IMR-90 (cell line): Measurements from ENCODE around the gene GLIS1. TPM values are rescaled to one million over a fixed set of nuclear protein-coding genes. Genes with fewer than 3 reads are reported as not detected.

ENCODE experiments used
- ATAC-seq: fragments of 200-7000 bp; cut with Tn5 transposase; 2 replicates; pipeline ENCODE4 v1.9.1; 2020; ENCODE audit warnings: low read depth, mild to moderate bottlenecking, moderate library complexity
- BruUV-seq: library from RNA; stranded (reverse); fragments of 400-500 nt; replicated peaks from 2 replicates; lab custom pipeline; 2021; lab: Mats Ljungman, UMichigan
- CTCF ChIA-PET: fragments of 300-600 bp; formaldehyde crosslinking; extraction: SDS; loops from one replicate; lab custom pipeline; 2021; ENCODE audit warnings: antibody characterized with exemption; lab: Yijun Ruan, JAX
- POLR2A ChIA-PET: fragments of 300-600 bp; sonication (Branson Sonifier 250); formaldehyde crosslinking; loops from one replicate; lab custom pipeline; 2022; ENCODE audit warnings: antibody characterized with exemption; ENCODE audit not compliant: unreplicated experiment; lab: Charles Lee
- DNase-seq: peaks from one replicate; pipeline ENCODE4 v3.0.0; 2013
- H2AFZ ChIP-seq: replicated peaks from 2 replicates; pipeline ENCODE3; 2013; ENCODE audit warnings: low read length, mild to moderate bottlenecking; ENCODE audit not compliant: poor library complexity
- H2AK5ac ChIP-seq: 2 replicates; pipeline ENCODE4 v1.6.1; 2013; ENCODE audit warnings: low read depth, low read length, inconsistent platforms
- H2AK9ac ChIP-seq: replicated peaks from 2 replicates; pipeline ENCODE3; 2013; ENCODE audit warnings: mild to moderate bottlenecking, low read depth, low read length, moderate library complexity; ENCODE audit not compliant: poor library complexity
- H2BK120ac ChIP-seq: 2 replicates; pipeline ENCODE4 v1.6.1; 2013; ENCODE audit warnings: low read depth, low read length, inconsistent platforms
- H2BK15ac ChIP-seq: 3 replicates; pipeline ENCODE4 v1.6.1; 2013; ENCODE audit warnings: low read depth, low read length, inconsistent platforms
- H2BK20ac ChIP-seq: 2 replicates; pipeline ENCODE4 v1.6.1; 2013; ENCODE audit warnings: low read depth, mild to moderate bottlenecking, inconsistent platforms, low read length, moderate library complexity
- H2BK5ac ChIP-seq: 2 replicates; pipeline ENCODE4 v1.6.1; 2013; ENCODE audit warnings: mild to moderate bottlenecking, low read depth, low read length, inconsistent platforms; ENCODE audit not compliant: poor library complexity, severe bottlenecking
- H3K14ac ChIP-seq: replicated peaks from 2 replicates; pipeline ENCODE4 v1.6.1; 2013; ENCODE audit warnings: low read depth, low read length, inconsistent platforms
- H3K18ac ChIP-seq: 2 replicates; pipeline ENCODE4 v1.6.1; 2013; ENCODE audit warnings: low read depth, low read length, control low read depth
- H3K23ac ChIP-seq: 2 replicates; pipeline ENCODE4 v1.6.1; 2013; ENCODE audit warnings: low read depth, low read length, inconsistent platforms
- H3K27ac ChIP-seq: 2 replicates; pipeline ENCODE4 v1.5.1; 2013; ENCODE audit warnings: mild to moderate bottlenecking, control low read depth, low read length; ENCODE audit not compliant: insufficient read depth
- H3K27me3 ChIP-seq: 2 replicates; pipeline ENCODE4 v1.6.1; 2013; ENCODE audit warnings: low read length; ENCODE audit not compliant: control insufficient read depth, insufficient read depth
- H3K36me3 ChIP-seq: 2 replicates; pipeline ENCODE4 v1.6.1; 2013; ENCODE audit warnings: low read length, mixed read lengths; ENCODE audit not compliant: control insufficient read depth, insufficient read depth
- H3K4ac ChIP-seq: 2 replicates; pipeline ENCODE4 v1.6.1; 2013; ENCODE audit warnings: low read depth, low read length, inconsistent platforms
- H3K4me1 ChIP-seq: 2 replicates; pipeline ENCODE4 v1.6.1; 2013; ENCODE audit warnings: low read length, mixed read lengths; ENCODE audit not compliant: control insufficient read depth, insufficient read depth
- H3K4me2 ChIP-seq: 2 replicates; pipeline ENCODE4 v1.6.1; 2013; ENCODE audit warnings: low read depth, mild to moderate bottlenecking, control low read depth, low read length, moderate library complexity
- H3K4me3 ChIP-seq: 2 replicates; pipeline ENCODE4 v1.5.1; 2013; ENCODE audit warnings: low read depth, mild to moderate bottlenecking, control low read depth, low read length, moderate library complexity; ENCODE audit not compliant: insufficient read depth
- H3K56ac ChIP-seq: 2 replicates; pipeline ENCODE4 v1.6.1; 2013; ENCODE audit warnings: low read length, inconsistent platforms; ENCODE audit not compliant: insufficient read depth; ENCODE audit errors: extremely low read depth
- H3K79me1 ChIP-seq, 2 experiments: 2 replicates each; pipeline ENCODE4 v1.6.1; 2013; ENCODE audit warnings: low read length in 2 of 2, inconsistent platforms in 1 of 2, low read depth in 1 of 2
- H3K9ac ChIP-seq: 2 replicates; pipeline ENCODE4 v1.6.1; 2013; ENCODE audit warnings: low read depth, low read length, control low read depth
- H3K9me1 ChIP-seq: 2 replicates; pipeline ENCODE4 v1.6.1; 2013; ENCODE audit warnings: low read length, inconsistent platforms; ENCODE audit not compliant: insufficient read depth
- H3K9me3 ChIP-seq: 2 replicates; pipeline ENCODE4 v1.6.1; 2013; ENCODE audit warnings: low read length; ENCODE audit not compliant: control insufficient read depth, insufficient read depth
- H4K20me1 ChIP-seq: 2 replicates; pipeline ENCODE4 v1.6.1; 2013; ENCODE audit warnings: low read length, inconsistent platforms; ENCODE audit not compliant: insufficient read depth
- H4K5ac ChIP-seq: 2 replicates; pipeline ENCODE4 v1.6.1; 2013; ENCODE audit warnings: mild to moderate bottlenecking, low read depth, low read length, control low read depth
- H4K8ac ChIP-seq, 2 experiments: 2 replicates each; pipeline ENCODE4 v1.6.1; 2013; ENCODE audit warnings: low read depth in 2 of 2, low read length in 2 of 2, control low read depth in 1 of 2, inconsistent platforms in 1 of 2
- H4K91ac ChIP-seq: 2 replicates; pipeline ENCODE4 v1.6.1; 2013; ENCODE audit warnings: low read depth, low read length, inconsistent platforms; ENCODE audit not compliant: insufficient read depth
- BHLHE40 ChIP-seq: fragments of 150-350 bp; IDR thresholded peaks from 2 replicates; pipeline ENCODE4 v1.6.1; 2016; ENCODE audit warnings: mild to moderate bottlenecking, low read depth, low read length
- CEBPB ChIP-seq: IDR thresholded peaks from 2 replicates; pipeline ENCODE4 v1.6.1; 2012; ENCODE audit warnings: low read depth, low read length, improper control_type of control experiment
- CHD1 ChIP-seq: IDR thresholded peaks from 2 replicates; pipeline ENCODE4 v1.6.1; 2012; ENCODE audit warnings: low read depth, low read length, improper control_type of control experiment
- FOS ChIP-seq: fragments of 150-350 bp; IDR thresholded peaks from 2 replicates; pipeline ENCODE4 v1.6.1; 2016; ENCODE audit warnings: low read depth, low read length
- MAFK ChIP-seq: IDR thresholded peaks from 2 replicates; pipeline ENCODE4 v1.6.1; 2012; ENCODE audit warnings: low read depth, low read length, improper control_type of control experiment
- MAZ ChIP-seq: IDR thresholded peaks from 2 replicates; pipeline ENCODE4 v1.6.1; 2012; ENCODE audit warnings: low read depth, mild to moderate bottlenecking, low read length, improper control_type of control experiment, moderate library complexity, borderline replicate concordance
- MXI1 ChIP-seq: IDR thresholded peaks from 2 replicates; pipeline ENCODE4 v1.6.1; 2012; ENCODE audit warnings: low read depth, mild to moderate bottlenecking, low read length, moderate library complexity, borderline replicate concordance
- NFE2L2 ChIP-seq: fragments of 150-350 bp; IDR thresholded peaks from 2 replicates; pipeline ENCODE4 v1.6.1; 2016; ENCODE audit warnings: low read depth, mild to moderate bottlenecking, low read length
- POLR2A ChIP-seq: IDR thresholded peaks from 2 replicates; pipeline ENCODE4 v1.6.1; 2012; ENCODE audit warnings: mild to moderate bottlenecking, low read depth, low read length
- RAD21 ChIP-seq: IDR thresholded peaks from 2 replicates; pipeline ENCODE4 v1.6.1; 2012; ENCODE audit warnings: low read length, improper control_type of control experiment
- RCOR1 ChIP-seq: IDR thresholded peaks from 2 replicates; pipeline ENCODE4 v1.6.1; 2012; ENCODE audit warnings: mild to moderate bottlenecking, low read length, improper control_type of control experiment; ENCODE audit not compliant: insufficient replicate concordance
- RFX5 ChIP-seq: IDR thresholded peaks from 2 replicates; pipeline ENCODE4 v1.8.0; 2012; ENCODE audit warnings: low read depth, mild to moderate bottlenecking, low read length, moderate library complexity
- SMC3 ChIP-seq: fragments of 150-350 bp; IDR thresholded peaks from 2 replicates; pipeline ENCODE4 v1.6.1; 2016; ENCODE audit warnings: low read depth, mild to moderate bottlenecking, antibody characterized with exemption, low read length, moderate library complexity
- USF2 ChIP-seq: fragments of 150-350 bp; IDR thresholded peaks from 2 replicates; pipeline ENCODE4 v1.6.1; 2017; ENCODE audit warnings: mild to moderate bottlenecking, antibody characterized with exemption, low read length, low read depth
- WGBS, 2 experiments: methylation state at CpG; one replicate each; pipeline versions ENCODE4 v1.1.5 to v1.1.7; 2013; ENCODE audit warnings: missing lambda C conversion rate in 2 of 2; ENCODE audit not compliant: insufficient read length in 1 of 2; ENCODE audit errors: extremely low coverage in 2 of 2; 5-methylcytosine and 5-hydroxymethylcytosine counted together
- dilution Hi-C: fragments of 300-500 bp; cut with HindIII; formaldehyde crosslinking; loops from one replicate; pipeline ENCODE4 v1.14.3; 2018; ENCODE audit warnings: low sequenced_read_pairs; ENCODE audit not compliant: unreplicated experiment
- in situ Hi-C: fragments of 300-500 bp; cut with MboI; formaldehyde crosslinking; loops from 3 replicates; pipeline ENCODE4 v1.14.3; 2019; ENCODE audit warnings: low sequenced_read_pairs, inconsistent platforms, mixed read lengths
- intact Hi-C: fragments of 100-400 bp; cut with micrococcal nuclease; formaldehyde crosslinking; loops from 2 replicates; pipeline ENCODE4 v1.10.0; 2022
- polyA plus RNA-seq, 3 experiments: library from polyadenylated mRNA; depleted of rRNA; stranded (reverse); fragments of >200 nt; gene quantifications; 2 replicates each; pipeline ENCODE4 v1.2.3, GENCODE V29; 2012; ENCODE audit warnings: low replicate concordance in 1 of 3
- total RNA-seq: library from RNA; depleted of rRNA; stranded (reverse); fragments of >200 nt; gene quantifications from 2 replicates; pipeline ENCODE4 v1.2.3, GENCODE V29; 2012
- TF ChIP-seq, protein P1 (sequence below): fragments of 150-350 bp; IDR thresholded peaks from 2 replicates; pipeline ENCODE4 v1.6.1; 2016; ENCODE audit warnings: low read depth, mild to moderate bottlenecking, low read length, moderate library complexity, borderline replicate concordance
- TF ChIP-seq, protein P2 (sequence below): conservative IDR thresholded peaks from 2 replicates; pipeline ENCODE4 v1.5.1; 2012; ENCODE audit warnings: mild to moderate bottlenecking, low read depth, low read length, improper control_type of control experiment

GLIS1 gene
- total and polyA plus RNA-seq, 2 of the 4 experiments (the other 2 are of a cell fraction), result 0.18 to 2.3 TPM

- H3K9ac ChIP-seq, result no peak overlapping the region
- ChIA-PET CTCF (interaction anchor here (1.2 kb wide), 1 partner anchor 21 kb away, joined by 3 read pairs; no protein-coding TSS in a partner anchor), POLR2A (no interaction called here)
- H2BK5ac ChIP-seq, result no peak overlapping the region
- no peak overlapping the region for H2BK20ac ChIP-seq
- H3K9me1 ChIP-seq, result no peaks in the 10 kb centered on the region
- H3K9me3 ChIP-seq, result no peaks in the 10 kb centered on the region
- no peak overlapping the region for H4K8ac ChIP-seq
- H3K4me2 ChIP-seq, result no peak overlapping the region
- dilution Hi-C loops (no loop called here), in situ Hi-C loops (no loop called here), intact Hi-C loops (no loop called here)
- no peak overlapping the region for H2BK15ac ChIP-seq
- no peak overlapping the region for H2AFZ ChIP-seq
- no peaks in the 10 kb centered on the region for H3K36me3 ChIP-seq
- H3K18ac ChIP-seq, result no peak overlapping the region
- H4K20me1 ChIP-seq, result peaks cover 16% of the 10 kb centered on the region; the same call in 1 of the 2 replicates
- no peaks in the 10 kb centered on the region for H3K27me3 ChIP-seq
- ATAC-seq (no peak), DNase-seq (no peak)
- WGBS, 2 experiments, result 100% methylated on average over 1 of the region's 8 CpGs; no CpG with 5 or more reads in 1 of the 2 experiments
- H2BK120ac ChIP-seq, result no peak overlapping the region
- H3K4me3 ChIP-seq, result no peak overlapping the region
- H3K79me1 ChIP-seq, result peaks cover 3 to 9% of the 10 kb centered on the region in 2 experiments; a peak in 2 of 4 replicates
- no peak overlapping the region for H3K4ac ChIP-seq
- no TSS peak for BruUV-seq
- H3K23ac ChIP-seq, result no peak overlapping the region
- H3K14ac ChIP-seq, result no peak overlapping the region
- H4K91ac ChIP-seq, result no peak overlapping the region
- H3K56ac ChIP-seq, result no peak overlapping the region
- H2AK5ac ChIP-seq, result no peak overlapping the region
- no peak overlapping the region for H4K5ac ChIP-seq
- H3K27ac ChIP-seq, result no peak overlapping the region
- no peak for TF ChIP-seq RAD21
- TF ChIP-seq RFX5, result no peak
- TF ChIP-seq NFE2L2, result no peak
- TF ChIP-seq POLR2A, result no peak
- TF ChIP-seq CEBPB, result no peak
- TF ChIP-seq BHLHE40, result no peak
- no peak for TF ChIP-seq CHD1
- TF ChIP-seq, protein P1, sequence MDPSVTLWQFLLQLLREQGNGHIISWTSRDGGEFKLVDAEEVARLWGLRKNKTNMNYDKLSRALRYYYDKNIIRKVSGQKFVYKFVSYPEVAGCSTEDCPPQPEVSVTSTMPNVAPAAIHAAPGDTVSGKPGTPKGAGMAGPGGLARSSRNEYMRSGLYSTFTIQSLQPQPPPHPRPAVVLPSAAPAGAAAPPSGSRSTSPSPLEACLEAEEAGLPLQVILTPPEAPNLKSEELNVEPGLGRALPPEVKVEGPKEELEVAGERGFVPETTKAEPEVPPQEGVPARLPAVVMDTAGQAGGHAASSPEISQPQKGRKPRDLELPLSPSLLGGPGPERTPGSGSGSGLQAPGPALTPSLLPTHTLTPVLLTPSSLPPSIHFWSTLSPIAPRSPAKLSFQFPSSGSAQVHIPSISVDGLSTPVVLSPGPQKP, result no peak
- TF ChIP-seq MXI1, result no peak
- no peak for TF ChIP-seq RCOR1
- TF ChIP-seq, protein P2, sequence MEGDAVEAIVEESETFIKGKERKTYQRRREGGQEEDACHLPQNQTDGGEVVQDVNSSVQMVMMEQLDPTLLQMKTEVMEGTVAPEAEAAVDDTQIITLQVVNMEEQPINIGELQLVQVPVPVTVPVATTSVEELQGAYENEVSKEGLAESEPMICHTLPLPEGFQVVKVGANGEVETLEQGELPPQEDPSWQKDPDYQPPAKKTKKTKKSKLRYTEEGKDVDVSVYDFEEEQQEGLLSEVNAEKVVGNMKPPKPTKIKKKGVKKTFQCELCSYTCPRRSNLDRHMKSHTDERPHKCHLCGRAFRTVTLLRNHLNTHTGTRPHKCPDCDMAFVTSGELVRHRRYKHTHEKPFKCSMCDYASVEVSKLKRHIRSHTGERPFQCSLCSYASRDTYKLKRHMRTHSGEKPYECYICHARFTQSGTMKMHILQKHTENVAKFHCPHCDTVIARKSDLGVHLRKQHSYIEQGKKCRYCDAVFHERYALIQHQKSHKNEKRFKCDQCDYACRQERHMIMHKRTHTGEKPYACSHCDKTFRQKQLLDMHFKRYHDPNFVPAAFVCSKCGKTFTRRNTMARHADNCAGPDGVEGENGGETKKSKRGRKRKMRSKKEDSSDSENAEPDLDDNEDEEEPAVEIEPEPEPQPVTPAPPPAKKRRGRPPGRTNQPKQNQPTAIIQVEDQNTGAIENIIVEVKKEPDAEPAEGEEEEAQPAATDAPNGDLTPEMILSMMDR, result no peak
- TF ChIP-seq SMC3, result no peak
- no peak for TF ChIP-seq FOS
- TF ChIP-seq MAFK, result no peak
- TF ChIP-seq MAZ, result no peak
- TF ChIP-seq USF2, result no peak
- no peak overlapping the region for H2AK9ac ChIP-seq
- peaks cover 2% of the 10 kb centered on the region; the same call in 1 of the 2 replicates for H3K4me1 ChIP-seq
Observed at GRCh38 chr1:53695116-53695515, 43.8 kb downstream of the GLIS1 start.
